ENCODE results near the gene MSI1.

DNA sequence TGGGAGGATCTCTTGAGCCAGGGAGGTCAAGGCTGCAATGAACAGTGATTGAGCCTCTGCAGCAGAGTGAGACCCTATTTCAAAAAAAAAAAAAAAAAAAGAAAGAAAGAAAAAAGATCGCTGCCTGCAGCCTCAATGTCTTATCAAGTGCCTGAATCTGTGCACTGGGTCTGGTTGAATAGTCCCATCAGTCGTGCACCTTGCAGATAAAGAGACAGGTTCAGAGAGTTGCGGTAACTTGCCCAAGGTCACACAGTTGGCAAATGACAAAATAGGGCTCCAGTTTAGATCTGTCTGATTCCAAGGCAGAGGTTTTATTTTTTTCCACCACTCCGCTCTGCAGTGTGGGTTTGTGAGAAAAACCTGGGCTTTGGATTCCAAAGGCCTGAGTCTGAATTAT is 40.7 kb downstream of the MSI1 start:
- TF ChIP-seq, protein P1, sequence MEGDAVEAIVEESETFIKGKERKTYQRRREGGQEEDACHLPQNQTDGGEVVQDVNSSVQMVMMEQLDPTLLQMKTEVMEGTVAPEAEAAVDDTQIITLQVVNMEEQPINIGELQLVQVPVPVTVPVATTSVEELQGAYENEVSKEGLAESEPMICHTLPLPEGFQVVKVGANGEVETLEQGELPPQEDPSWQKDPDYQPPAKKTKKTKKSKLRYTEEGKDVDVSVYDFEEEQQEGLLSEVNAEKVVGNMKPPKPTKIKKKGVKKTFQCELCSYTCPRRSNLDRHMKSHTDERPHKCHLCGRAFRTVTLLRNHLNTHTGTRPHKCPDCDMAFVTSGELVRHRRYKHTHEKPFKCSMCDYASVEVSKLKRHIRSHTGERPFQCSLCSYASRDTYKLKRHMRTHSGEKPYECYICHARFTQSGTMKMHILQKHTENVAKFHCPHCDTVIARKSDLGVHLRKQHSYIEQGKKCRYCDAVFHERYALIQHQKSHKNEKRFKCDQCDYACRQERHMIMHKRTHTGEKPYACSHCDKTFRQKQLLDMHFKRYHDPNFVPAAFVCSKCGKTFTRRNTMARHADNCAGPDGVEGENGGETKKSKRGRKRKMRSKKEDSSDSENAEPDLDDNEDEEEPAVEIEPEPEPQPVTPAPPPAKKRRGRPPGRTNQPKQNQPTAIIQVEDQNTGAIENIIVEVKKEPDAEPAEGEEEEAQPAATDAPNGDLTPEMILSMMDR (IDR thresholded peaks at IDR 0.05), result no peak
- no peak for TF ChIP-seq POLR2A (IDR thresholded peaks at IDR 0.05)

Measured in right lobe of liver (tissue), 4 donors.